Aorta (tissue), 5 donors: ENCODE data around the gene TMEM205. TPM values are rescaled to one million over a fixed set of nuclear protein-coding genes. Genes with fewer than 3 reads are reported as not detected.
A peak's percentile ranks its signal among the peaks of the same experiment; 100 is the strongest.

Experiments
- ATAC-seq: fragments of 200-7000 bp; cut with Tn5 transposase; one replicate; pipeline ENCODE4 v1.9.1; 2022; ENCODE audit warnings: moderate library complexity; ENCODE audit not compliant: low FRiP score
- DNase-seq, 2 donors: peaks; one replicate each; pipeline ENCODE4 v3.0.0-alpha.2; 2020
- H3K27ac ChIP-seq, 2 donors: one replicate each; pipeline ENCODE4 v1.5.1; 2013; ENCODE audit warnings: low read length in 2 of 2, mild to moderate bottlenecking in 2 of 2, moderate library complexity in 2 of 2, control low read depth in 1 of 2, inconsistent platforms in 1 of 2, low read depth in 1 of 2
- H3K27me3 ChIP-seq, 2 donors: one replicate each; pipeline ENCODE4 v1.6.1; 2013; ENCODE audit warnings: control low read depth in 1 of 2, low read length in 1 of 2, mild to moderate bottlenecking in 1 of 2, moderate library complexity in 1 of 2; ENCODE audit not compliant: insufficient read depth in 2 of 2, control insufficient read depth in 1 of 2
- H3K36me3 ChIP-seq, 2 donors: one replicate each; pipeline ENCODE4 v1.6.1; 2013; ENCODE audit warnings: control low read depth in 1 of 2, low read length in 1 of 2, mild to moderate bottlenecking in 1 of 2; ENCODE audit not compliant: insufficient read depth in 2 of 2, control insufficient read depth in 1 of 2
- H3K4me1 ChIP-seq, 2 donors: one replicate each; pipeline ENCODE4 v1.6.1; 2013; ENCODE audit warnings: low read length in 2 of 2, control low read depth in 1 of 2, mild to moderate bottlenecking in 1 of 2, moderate library complexity in 1 of 2; ENCODE audit not compliant: insufficient read depth in 2 of 2, control insufficient read depth in 1 of 2
- H3K4me3 ChIP-seq, 2 donors: one replicate each; pipeline ENCODE4 v1.5.1; 2013; ENCODE audit warnings: low read length in 2 of 2, control low read depth in 1 of 2, mild to moderate bottlenecking in 1 of 2
- H3K9me3 ChIP-seq: one replicate; pipeline ENCODE4 v1.6.1; 2013; ENCODE audit warnings: mild to moderate bottlenecking, low read length; ENCODE audit not compliant: control insufficient read depth
- WGBS, 2 donors: extraction: QIAGEN DNeasy Blood & Tissue Kit; methylation state at CpG; one replicate each; pipeline ENCODE4 v1.1.7; 2013; 5-methylcytosine and 5-hydroxymethylcytosine counted together
- intact Hi-C, 2 donors: fragments of 100-400 bp; cut with DNase I; formaldehyde crosslinking; loops; one replicate each; pipeline versions ENCODE4 v1.14.2 to v1.15.0; 2022
- polyA plus RNA-seq, 2 donors: library from polyadenylated mRNA; stranded (reverse); fragments of 200-250 nt; gene quantifications; one replicate each; pipeline ENCODE4 v1.2.3, GENCODE V29; 2013
- total RNA-seq, 2 donors: library from RNA; stranded (reverse); fragmentation: NEBNext Ultra II Directional; extraction: Animal tissue kit (Norgen Biotek cat#: 25700); gene quantifications; one replicate each; pipeline ENCODE4 v1.2.1, GENCODE V29; 2021
- donor health status: healthy with polysubstance abuse.
- donor health status: Bipolar disorder and iron deficiency.
- donor health status: DM: no; HTN: no; CAD: no.
- donor health status: DM: no; HTN: no; CAD: no.
- donor health status: DM: yes; HTN: yes; CAD: no.

Gene TMEM205
- total and polyA plus RNA-seq, 4 donors: 25.5 to 119 (median 43.4) TPM

GRCh38 chr19:11374433-11375142, 28.5 kb upstream of the TMEM205 start, which contains the start of gene SWSAP1:
Gene SWSAP1 (plus strand): TSS chr19:11374666. CDS start chr19:11374681, 15 bp downstream.
- DNase-seq: peak; percentile 99
- WGBS, 2 donors: 0% methylated on average over 44 of the region's 44 CpGs
- intact Hi-C loops: loop anchor here (5.0 kb wide), 2 partner anchors 37 to 82 kb away; partner anchors contain the start of gene RAB3D (in 1 of the 2)

DNA sequence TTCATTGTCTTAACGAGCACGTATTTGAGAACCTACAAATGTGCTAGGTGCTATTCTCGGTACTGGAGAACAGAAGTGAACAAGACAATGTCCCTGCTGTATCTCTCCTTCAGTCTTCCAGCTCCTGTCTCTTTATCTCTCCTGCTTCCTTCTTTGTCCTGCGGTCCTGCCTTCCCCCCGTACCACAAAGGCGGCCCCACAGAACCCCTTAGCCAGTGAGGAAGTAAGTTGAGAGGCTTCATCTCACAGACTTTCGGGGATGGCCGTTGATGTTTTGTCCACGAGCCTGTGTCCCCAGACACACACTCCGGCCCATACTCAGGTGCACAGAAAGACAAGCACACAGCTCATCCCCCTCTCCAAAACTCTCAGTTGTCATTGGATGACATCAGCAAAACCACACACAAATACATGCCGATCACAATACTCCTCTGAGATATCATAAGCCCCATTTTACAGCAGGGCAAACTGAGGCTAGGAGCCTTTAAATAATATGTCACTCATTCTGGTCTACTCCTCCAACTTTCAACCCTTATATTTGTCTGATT, 27.9 kb upstream of the TMEM205 start:
- ATAC-seq (no peak), DNase-seq (no peak)
- no peaks in the 10 kb centered on the region for H3K27me3 ChIP-seq
- no peaks in the 10 kb centered on the region for H3K36me3 ChIP-seq
- H3K27ac ChIP-seq: peak overlapping the region in 1 of 2 donors; percentile 23
- intact Hi-C loops: no loop called here
- WGBS, 2 donors: 58 to 61% methylated on average over 11 of the region's 11 CpGs
- H3K4me1 ChIP-seq: peaks cover 2 to 4% of the 10 kb centered on the region in 2 donors
- no peaks in the 10 kb centered on the region for H3K9me3 ChIP-seq
- no peak overlapping the region for H3K4me3 ChIP-seq

More at GRCh38 chr19:11374433-11375142, 28.5 kb upstream of the TMEM205 start, which contains the start of gene SWSAP1:
- H3K27me3 ChIP-seq: no peaks in the 10 kb centered on the region
- peak; percentile 98 for ATAC-seq
- H3K36me3 ChIP-seq: no peaks in the 10 kb centered on the region
- H3K27ac ChIP-seq: peak within 1 kb of the TSS; percentile 72 to 88
- H3K9me3 ChIP-seq: no peaks in the 10 kb centered on the region
- peak within 1 kb of the TSS in 1 of 2 donors; percentile 55 for H3K4me3 ChIP-seq
- peaks cover 2 to 4% of the 10 kb centered on the region in 2 donors for H3K4me1 ChIP-seq

DNA sequence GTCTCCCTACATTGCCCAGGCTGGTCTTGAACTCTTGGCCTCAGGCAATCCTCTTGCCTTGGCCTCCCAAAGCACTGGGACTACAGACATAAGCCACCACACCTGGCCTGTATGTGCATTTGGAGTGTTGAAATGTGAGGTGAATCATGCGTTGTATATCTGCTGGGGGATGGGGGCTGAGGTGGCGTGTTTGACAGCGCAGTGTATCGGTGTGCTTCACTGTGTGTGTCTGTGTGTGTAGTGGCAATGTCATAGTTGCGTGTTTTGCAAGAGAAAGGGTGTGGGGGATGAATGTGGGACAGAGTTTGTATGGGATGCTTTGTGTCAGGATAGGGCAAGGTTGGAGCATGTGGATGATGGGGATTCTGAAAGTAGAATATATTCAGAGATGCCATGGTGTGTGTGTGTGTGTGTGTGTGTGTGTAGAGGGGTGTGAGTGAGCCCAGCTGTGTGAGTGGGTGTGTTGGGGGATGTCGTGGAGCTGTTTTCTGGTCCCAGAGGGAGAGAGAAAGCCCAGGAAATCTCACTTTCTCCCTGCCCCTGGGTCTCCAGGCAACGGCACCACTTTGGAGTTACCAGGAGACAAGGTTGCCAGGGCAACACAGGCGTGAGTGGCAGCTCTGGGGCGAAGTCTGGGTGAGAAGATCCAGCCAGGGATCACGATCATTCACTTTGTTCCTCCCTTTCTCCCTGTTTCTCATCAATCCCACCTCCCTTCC, 27.3 kb upstream of the TMEM205 start:
- Histone ChIP-seq H3K36me3 (no peaks in the 10 kb centered on the region), H3K4me1 (peaks cover 2 to 4% of the 10 kb centered on the region in 2 donors), H3K9me3 (no peaks in the 10 kb centered on the region), H3K27ac (no peak overlapping the region), H3K27me3 (no peaks in the 10 kb centered on the region), H3K4me3 (no peak overlapping the region)
- DNase-seq (no peak), ATAC-seq (no peak)
- 51 to 54% methylated on average over 10 of the region's 10 CpGs for WGBS, 2 donors
- intact Hi-C loops: no loop called here

GRCh38 chr19:11370744-11371143, 24.7 kb upstream of the TMEM205 start:
- no peak overlapping the region for H3K27ac ChIP-seq
- intact Hi-C loops: no loop called here
- H3K9me3 ChIP-seq: no peaks in the 10 kb centered on the region
- H3K4me3 ChIP-seq: no peak overlapping the region
- no peaks in the 10 kb centered on the region for H3K27me3 ChIP-seq
- no peaks in the 10 kb centered on the region for H3K36me3 ChIP-seq
- no peaks in the 10 kb centered on the region for H3K4me1 ChIP-seq
- ATAC-seq: no peak
- 91 to 96% methylated on average over 2 of the region's 2 CpGs for WGBS, 2 donors
- no peak for DNase-seq

DNA sequence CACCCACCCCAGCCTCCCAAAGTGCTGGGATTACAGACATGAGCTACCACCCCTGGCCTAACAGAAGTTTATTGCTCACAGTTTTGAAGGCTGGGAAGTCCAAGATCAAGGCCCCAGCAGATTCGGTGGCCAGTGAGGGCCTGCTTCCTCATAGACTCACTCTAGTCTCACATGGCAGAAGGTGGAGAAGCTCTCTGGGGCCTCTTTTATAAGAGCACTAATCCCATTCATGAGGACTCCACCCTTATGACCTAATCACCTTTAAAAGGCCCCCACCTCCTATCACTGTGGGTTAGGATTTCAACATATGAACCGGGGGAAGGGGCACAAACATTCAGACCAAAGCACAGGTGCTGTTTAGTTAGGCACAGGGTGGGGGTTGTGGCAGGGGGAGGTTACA, 21.5 kb upstream of the TMEM205 start:
- no peak overlapping the region for H3K4me3 ChIP-seq
- ATAC-seq (no peak), DNase-seq (no peak)
- whole genome bisulfite sequencing, 2 donors: 86 to 91% methylated on average over 2 of the region's 2 CpGs
- no peaks in the 10 kb centered on the region for H3K9me3 ChIP-seq
- intact Hi-C loops: no loop called here
- no peaks in the 10 kb centered on the region for H3K4me1 ChIP-seq
- H3K27me3 ChIP-seq: no peaks in the 10 kb centered on the region
- peaks cover 0 to 3% of the 10 kb centered on the region in 2 donors for H3K36me3 ChIP-seq
- no peak overlapping the region for H3K27ac ChIP-seq

DNA sequence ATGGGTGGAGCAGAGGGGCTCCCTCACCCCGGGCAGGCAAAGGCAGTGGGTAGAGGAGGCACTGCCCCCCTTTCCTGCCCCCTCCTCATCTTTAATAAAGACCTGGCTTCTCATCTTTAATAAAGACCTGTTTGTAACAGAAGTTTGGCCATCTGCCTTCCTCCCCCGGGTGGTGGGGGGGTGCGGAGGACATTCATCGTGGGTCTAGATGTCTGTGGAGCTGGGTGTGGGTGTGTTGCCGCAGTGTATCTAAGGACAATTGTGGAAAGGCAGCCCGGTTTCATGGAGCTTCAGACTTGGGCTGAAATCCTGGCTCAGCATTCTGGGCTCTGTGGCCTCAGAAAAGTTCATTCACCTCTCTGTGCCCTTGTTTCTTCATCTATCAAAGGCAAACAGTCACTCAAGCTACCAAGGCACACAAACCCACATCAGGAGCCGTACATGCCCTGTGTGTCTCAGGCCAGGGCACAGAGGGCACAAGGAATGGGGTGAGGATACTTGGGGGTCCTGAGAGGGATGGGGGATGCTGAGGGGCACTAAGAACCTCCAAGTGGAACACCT, 19.6 kb upstream of the TMEM205 start:
- peaks cover 0 to 5% of the 10 kb centered on the region in 2 donors for H3K36me3 ChIP-seq
- no peak overlapping the region for H3K27ac ChIP-seq
- ATAC-seq (no peak), DNase-seq (no peak)
- 77 to 81% methylated on average over 7 of the region's 7 CpGs for WGBS, 2 donors
- intact Hi-C loops: no loop called here
- H3K4me1 ChIP-seq: no peaks in the 10 kb centered on the region
- no peaks in the 10 kb centered on the region for H3K9me3 ChIP-seq
- no peak overlapping the region for H3K4me3 ChIP-seq
- no peaks in the 10 kb centered on the region for H3K27me3 ChIP-seq

- H3K9me3 ChIP-seq: no peaks in the 10 kb centered on the region
- DNase-seq (no peak), ATAC-seq (no peak)
- H3K4me1 ChIP-seq: no peaks in the 10 kb centered on the region
- H3K27me3 ChIP-seq: no peaks in the 10 kb centered on the region
- H3K36me3 ChIP-seq: peaks cover 0 to 5% of the 10 kb centered on the region in 2 donors
- 63 to 68% methylated on average over 5 of the region's 5 CpGs for WGBS, 2 donors
- H3K4me3 ChIP-seq: no peak overlapping the region
- intact Hi-C loops: no loop called here
- H3K27ac ChIP-seq: no peak overlapping the region
Observed at GRCh38 chr19:11364935-11365334, 18.9 kb upstream of the TMEM205 start.

DNA sequence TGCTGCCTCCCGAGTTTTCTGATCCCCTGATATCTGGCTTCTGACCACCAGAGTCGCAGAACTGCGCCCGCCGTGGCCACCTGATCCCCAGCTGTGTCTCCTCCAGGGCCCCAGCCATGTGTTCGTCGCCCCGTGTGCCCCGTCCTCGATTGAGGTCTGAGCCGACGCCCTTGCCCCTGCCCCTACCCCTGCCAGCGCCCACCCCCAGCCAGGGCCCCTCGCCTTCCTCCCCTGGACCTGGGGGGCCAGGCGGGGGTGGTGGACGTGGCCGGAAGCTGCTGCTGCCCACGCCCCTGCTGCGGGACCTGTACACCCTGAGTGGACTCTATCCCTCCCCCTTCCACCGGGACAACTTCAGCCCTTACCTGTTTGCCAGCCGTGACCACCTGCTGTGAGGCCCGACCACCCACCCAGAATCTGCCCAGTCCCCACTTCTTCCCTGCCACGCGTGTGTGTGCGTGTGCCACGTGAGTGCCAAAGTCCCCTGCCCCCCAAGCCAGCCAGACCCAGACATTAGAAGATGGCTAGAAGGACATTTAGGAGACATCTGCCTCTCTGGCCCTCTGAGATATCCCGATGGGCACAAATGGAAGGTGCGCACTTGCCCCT, 18.3 kb upstream of the TMEM205 start:
- H3K4me1 ChIP-seq: no peaks in the 10 kb centered on the region
- H3K27ac ChIP-seq: no peak overlapping the region
- no peak for DNase-seq
- ATAC-seq: no peak
- H3K27me3 ChIP-seq: no peaks in the 10 kb centered on the region
- intact Hi-C loops: no loop called here
- no peak overlapping the region for H3K4me3 ChIP-seq
- WGBS, 2 donors: 92 to 93% methylated on average over 25 to 28 of the region's 28 CpGs
- peaks cover 0 to 7% of the 10 kb centered on the region in 2 donors for H3K36me3 ChIP-seq
- no peaks in the 10 kb centered on the region for H3K9me3 ChIP-seq
